ENCODE results near the gene KIF17.

- TF ChIP-seq ZFX (IDR thresholded peaks at IDR 0.05) (no peak), CTCF (conservative IDR thresholded peaks at IDR 0.05) (no peak)
Observed at GRCh38 chr1:20663969-20664715, 53.7 kb downstream of the KIF17 start.
